K562 (cell line): Measurements from ENCODE around the gene UBE2S. TPM values are rescaled to one million over a fixed set of nuclear protein-coding genes. Genes with fewer than 3 reads are reported as not detected.

Experiments
- ASH1L ChIP-seq: fragments of 450-650 bp; IDR thresholded peaks from 2 replicates; pipeline ENCODE4 v1.6.1; 2018; ENCODE audit warnings: borderline replicate concordance, mild to moderate bottlenecking, low read depth; ENCODE audit not compliant: partially characterized antibody
- BCOR ChIP-seq: fragments of 450-650 bp; IDR thresholded peaks from 2 replicates; pipeline ENCODE4 v1.6.1; 2016
- BHLHE40 ChIP-seq: IDR thresholded peaks from 2 replicates; pipeline ENCODE4 v1.6.1; 2011; ENCODE audit warnings: low read length, improper control_type of control experiment
- KLF10 ChIP-seq: fragments of 250-450 bp; sonication (Bioruptor Pico); IDR thresholded peaks from 2 replicates; pipeline ENCODE4 v1.6.1; 2021; ENCODE audit warnings: matching md5 sums
- NFE2 ChIP-seq: IDR thresholded peaks from 2 replicates; pipeline ENCODE4 v1.6.1; 2014; ENCODE audit warnings: antibody characterized with exemption, low read depth
- NR4A1 ChIP-seq, 2 experiments: fragments of 250-450 bp in 1 of 2; fragments of 450-650 bp in 1 of 2; sonication (Bioruptor Pico) in 1 of 2; IDR thresholded peaks; 2 replicates each; pipeline versions ENCODE4 v1.4.0 to v1.6.1; 2016 to 2020; ENCODE audit warnings: mild to moderate bottlenecking in 2 of 2, missing compliant biosample characterization in 1 of 2, missing genetic modification characterization in 1 of 2, moderate library complexity in 1 of 2
- PHB ChIP-seq: fragments of 250-450 bp; sonication (Bioruptor Pico); IDR thresholded peaks from 2 replicates; pipeline ENCODE4 v1.5.0; 2021
- PHF21A ChIP-seq: fragments of 450-650 bp; IDR thresholded peaks from 2 replicates; pipeline ENCODE4 v1.6.1; 2017; ENCODE audit warnings: low read depth, borderline replicate concordance
- POLR2A ChIP-seq: fragments of 450-650 bp; conservative IDR thresholded peaks from 2 replicates; pipeline ENCODE4 v1.6.1; 2016
- SRSF1 ChIP-seq: fragments of 200-400 bp; formaldehyde crosslinking; IDR thresholded peaks from 2 replicates; pipeline ENCODE4 v1.6.1; 2017; ENCODE audit warnings: mild to moderate bottlenecking, low read depth, low read length, moderate library complexity
- TAF1 ChIP-seq: IDR thresholded peaks from 2 replicates; pipeline ENCODE4 v1.6.1; 2011; ENCODE audit warnings: mild to moderate bottlenecking, low read length, moderate library complexity; ENCODE audit not compliant: insufficient read depth, control insufficient read depth, severe bottlenecking; ENCODE audit errors: extremely low read depth
- TAF15 ChIP-seq: fragments of 200-400 bp; formaldehyde crosslinking; IDR thresholded peaks from 2 replicates; pipeline ENCODE4 v1.6.1; 2017; ENCODE audit warnings: mild to moderate bottlenecking, low read depth, low read length, moderate library complexity
- TRIM28 ChIP-seq: fragments of 450-650 bp; IDR thresholded peaks from 2 replicates; pipeline ENCODE4 v1.6.1; 2017
- WHSC1 ChIP-seq: IDR thresholded peaks from one replicate; pipeline ENCODE4 v1.6.1; 2012; ENCODE audit warnings: low read length, control low read depth, inconsistent platforms
- YY1 ChIP-seq, 3 experiments: IDR thresholded peaks; 2 replicates each; pipeline ENCODE4 v1.6.1; 2011; ENCODE audit warnings: low read length in 2 of 3, mild to moderate bottlenecking in 2 of 3, moderate library complexity in 2 of 3, borderline replicate concordance in 1 of 3, control low read depth in 1 of 3, low read depth in 1 of 3; ENCODE audit not compliant: insufficient read depth in 3 of 3, insufficient replicate concordance in 2 of 3, control insufficient read depth in 1 of 3, insufficient read length in 1 of 3; ENCODE audit errors: extremely low read depth in 1 of 3
- ZFX ChIP-seq: sonication (generic); formaldehyde crosslinking; IDR thresholded peaks from 2 replicates; pipeline ENCODE4 v1.8.0; 2022; ENCODE audit warnings: mild to moderate bottlenecking, missing genetic modification reagents, moderate library complexity
- ZNF354B ChIP-seq: fragments of 250-450 bp; sonication (Bioruptor Pico); IDR thresholded peaks from 2 replicates; pipeline ENCODE4 v1.4.0; 2020
- ZNF561 ChIP-seq: fragments of 450-650 bp; formaldehyde crosslinking; conservative IDR thresholded peaks from 2 replicates; pipeline ENCODE4 v1.4.0; 2020; ENCODE audit warnings: mild to moderate bottlenecking, moderate library complexity
- polyA plus RNA-seq, 8 experiments: library from polyadenylated mRNA; depleted of rRNA in 4 of 8; stranded (reverse) in 5 of 8; unstranded in 3 of 8; fragments of >200 nt; fragmentation: Nextera tagmentation in 2 of 8; fragmentation: Illumina TruSeq in 1 of 8; extraction: Ambion mirVana in 2 of 8; extraction: Trizol in 1 of 8; gene quantifications; 2 replicates each; pipeline versions ENCODE4 v1.2.1 to v1.2.3, GENCODE V29; 2011 to 2014; ENCODE audit warnings: inconsistent platforms in 1 of 8, missing spikeins in 1 of 8
- total RNA-seq, 7 experiments: library from RNA; depleted of rRNA in 6 of 7; stranded (reverse); fragments of >200 nt in 6 of 7; fragmentation: Illumina TruSeq in 2 of 7; extraction: Trizol in 2 of 7; gene quantifications; 2 replicates each; pipeline versions ENCODE4 v1.2.1 to v1.2.3, GENCODE V29; 2011 to 2021; ENCODE audit warnings: low replicate concordance in 1 of 7
- TF ChIP-seq, protein P1 (sequence below), 2 experiments: IDR thresholded peaks; 2 replicates each; pipeline ENCODE4 v1.6.1; 2012; ENCODE audit warnings: improper control_type of control experiment in 2 of 2, low read depth in 2 of 2, low read length in 2 of 2, borderline replicate concordance in 1 of 2
- TF ChIP-seq, protein P2 (sequence below): sonication (generic); formaldehyde crosslinking; IDR thresholded peaks from 2 replicates; pipeline ENCODE4 v1.8.0; 2022; ENCODE audit warnings: mild to moderate bottlenecking, missing genetic modification reagents
- TF ChIP-seq, protein P3 (sequence below): fragments of 250-450 bp; sonication (Bioruptor Pico); IDR thresholded peaks from 2 replicates; pipeline ENCODE4 v1.8.0; 2022; ENCODE audit warnings: moderate library complexity, mild to moderate bottlenecking, inconsistent platforms

Gene UBE2S
- total and polyA plus RNA-seq, 9 of the 15 experiments (the other 6 are each of a cell fraction or from before 2014, with no cell fraction given), result 1.5 to 1,305 (median 157) TPM

DNA sequence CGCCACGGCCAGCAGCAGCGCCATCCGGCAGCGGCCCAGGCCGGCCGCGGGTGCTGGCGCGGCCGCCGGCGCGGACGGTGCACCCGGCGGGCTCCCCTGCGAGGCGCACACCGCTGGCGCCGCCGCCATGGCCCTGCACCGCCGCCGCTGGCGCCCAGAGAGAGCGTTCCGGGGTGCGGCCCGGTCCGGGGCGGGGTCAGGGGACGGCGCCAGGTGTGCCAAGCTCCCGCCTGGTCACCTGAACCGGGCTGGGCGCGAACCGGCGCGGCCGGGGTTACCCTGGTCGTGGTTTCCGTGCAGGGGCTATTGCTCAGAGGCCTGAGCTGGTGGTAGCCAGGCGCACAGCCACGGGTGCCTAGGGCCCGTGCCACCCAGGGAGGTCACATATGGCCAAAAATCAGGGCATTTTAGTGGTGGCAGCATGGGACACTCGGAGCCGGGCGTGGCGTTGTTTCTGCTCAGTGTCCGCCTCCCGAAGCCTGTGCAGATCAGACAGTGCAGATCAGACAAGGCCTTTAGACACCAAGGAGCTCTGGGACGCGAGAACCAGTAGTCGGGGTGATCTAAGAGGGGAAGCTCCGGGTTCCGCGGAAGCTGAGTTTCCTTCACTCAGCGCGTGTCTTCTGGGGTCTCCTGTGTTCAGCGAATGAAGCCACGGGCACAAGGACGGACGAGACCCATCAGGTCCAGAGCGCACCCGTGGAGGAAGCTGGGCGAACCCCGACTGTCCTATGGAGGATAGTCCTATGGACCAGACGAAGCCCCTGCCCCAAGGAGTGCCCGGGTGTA lies 23.3 kb downstream of the UBE2S start, which contains the start of gene TMEM238 (continued):
- TF ChIP-seq, protein P1, sequence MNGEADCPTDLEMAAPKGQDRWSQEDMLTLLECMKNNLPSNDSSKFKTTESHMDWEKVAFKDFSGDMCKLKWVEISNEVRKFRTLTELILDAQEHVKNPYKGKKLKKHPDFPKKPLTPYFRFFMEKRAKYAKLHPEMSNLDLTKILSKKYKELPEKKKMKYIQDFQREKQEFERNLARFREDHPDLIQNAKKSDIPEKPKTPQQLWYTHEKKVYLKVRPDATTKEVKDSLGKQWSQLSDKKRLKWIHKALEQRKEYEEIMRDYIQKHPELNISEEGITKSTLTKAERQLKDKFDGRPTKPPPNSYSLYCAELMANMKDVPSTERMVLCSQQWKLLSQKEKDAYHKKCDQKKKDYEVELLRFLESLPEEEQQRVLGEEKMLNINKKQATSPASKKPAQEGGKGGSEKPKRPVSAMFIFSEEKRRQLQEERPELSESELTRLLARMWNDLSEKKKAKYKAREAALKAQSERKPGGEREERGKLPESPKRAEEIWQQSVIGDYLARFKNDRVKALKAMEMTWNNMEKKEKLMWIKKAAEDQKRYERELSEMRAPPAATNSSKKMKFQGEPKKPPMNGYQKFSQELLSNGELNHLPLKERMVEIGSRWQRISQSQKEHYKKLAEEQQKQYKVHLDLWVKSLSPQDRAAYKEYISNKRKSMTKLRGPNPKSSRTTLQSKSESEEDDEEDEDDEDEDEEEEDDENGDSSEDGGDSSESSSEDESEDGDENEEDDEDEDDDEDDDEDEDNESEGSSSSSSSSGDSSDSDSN (IDR thresholded peaks at IDR 0.05; ENCODE audit: borderline replicate concordance in 1 of 2, low read depth in 2 of 2, low read length in 2 of 2), result 0 out of 4 replicates have a peak, but pooled peaks of 1 of the 2 experiments have one; percentile 21
- TF ChIP-seq ASH1L, result no peak
- TF ChIP-seq, protein P2, sequence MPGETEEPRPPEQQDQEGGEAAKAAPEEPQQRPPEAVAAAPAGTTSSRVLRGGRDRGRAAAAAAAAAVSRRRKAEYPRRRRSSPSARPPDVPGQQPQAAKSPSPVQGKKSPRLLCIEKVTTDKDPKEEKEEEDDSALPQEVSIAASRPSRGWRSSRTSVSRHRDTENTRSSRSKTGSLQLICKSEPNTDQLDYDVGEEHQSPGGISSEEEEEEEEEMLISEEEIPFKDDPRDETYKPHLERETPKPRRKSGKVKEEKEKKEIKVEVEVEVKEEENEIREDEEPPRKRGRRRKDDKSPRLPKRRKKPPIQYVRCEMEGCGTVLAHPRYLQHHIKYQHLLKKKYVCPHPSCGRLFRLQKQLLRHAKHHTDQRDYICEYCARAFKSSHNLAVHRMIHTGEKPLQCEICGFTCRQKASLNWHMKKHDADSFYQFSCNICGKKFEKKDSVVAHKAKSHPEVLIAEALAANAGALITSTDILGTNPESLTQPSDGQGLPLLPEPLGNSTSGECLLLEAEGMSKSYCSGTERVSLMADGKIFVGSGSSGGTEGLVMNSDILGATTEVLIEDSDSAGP (CRISPR knock-in tag), result no peak
- no peak for TF ChIP-seq TAF15
- TF ChIP-seq ZFX, result peak; percentile 71
- no peak for TF ChIP-seq WHSC1
- TF ChIP-seq KLF10 (CRISPR knock-in tag), result no peak
- no peak for TF ChIP-seq PHB (CRISPR knock-in tag)
- 0 out of 2 replicates have a peak, but pooled peaks have one; percentile 35 for TF ChIP-seq POLR2A
- TF ChIP-seq PHF21A, result 0 out of 2 replicates have a peak, but pooled peaks have one; percentile 19
- TF ChIP-seq TRIM28, result no peak
- TF ChIP-seq TAF1, result peak; percentile 8
- TF ChIP-seq NR4A1 (CRISPR knock-in tag; IDR thresholded peaks at IDR 0.05), result no peak
- 0 out of 2 replicates have a peak, but pooled peaks have one; percentile 30 for TF ChIP-seq NR4A1 (tag; IDR thresholded peaks at IDR 0.05)
- peak in 2 of 3 experiments; percentile 65 to 81 for TF ChIP-seq YY1 (IDR thresholded peaks at IDR 0.05; ENCODE audit: borderline replicate concordance in 1 of 3, control insufficient read depth in 1 of 3, extremely low read depth in 1 of 3, insufficient read depth in 3 of 3, insufficient read length in 1 of 3, insufficient replicate concordance in 2 of 3, low read depth in 1 of 3, low read length in 2 of 3)
- TF ChIP-seq ZNF561, result no peak
- no peak for TF ChIP-seq SRSF1
- no peak for TF ChIP-seq ZNF354B (CRISPR knock-in tag)
- no peak for TF ChIP-seq BCOR
- no peak for TF ChIP-seq NFE2
- TF ChIP-seq, protein P3, sequence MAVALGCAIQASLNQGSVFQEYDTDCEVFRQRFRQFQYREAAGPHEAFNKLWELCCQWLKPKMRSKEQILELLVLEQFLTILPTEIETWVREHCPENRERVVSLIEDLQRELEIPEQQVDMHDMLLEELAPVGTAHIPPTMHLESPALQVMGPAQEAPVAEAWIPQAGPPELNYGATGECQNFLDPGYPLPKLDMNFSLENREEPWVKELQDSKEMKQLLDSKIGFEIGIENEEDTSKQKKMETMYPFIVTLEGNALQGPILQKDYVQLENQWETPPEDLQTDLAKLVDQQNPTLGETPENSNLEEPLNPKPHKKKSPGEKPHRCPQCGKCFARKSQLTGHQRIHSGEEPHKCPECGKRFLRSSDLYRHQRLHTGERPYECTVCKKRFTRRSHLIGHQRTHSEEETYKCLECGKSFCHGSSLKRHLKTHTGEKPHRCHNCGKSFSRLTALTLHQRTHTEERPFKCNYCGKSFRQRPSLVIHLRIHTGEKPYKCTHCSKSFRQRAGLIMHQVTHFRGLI (CRISPR knock-in tag), result no peak
- no peak for TF ChIP-seq BHLHE40
